Choroid plexus epithelial cell (primary cell): Measurements from ENCODE around the gene MAB21L4.
"Not testable (repeated sequence)": the region's sequence is repeated elsewhere in the genome, so short reads cannot be mapped to it uniquely, and the experiment has no call there.

Source experiments
- DNase-seq: peaks from one replicate; pipeline ENCODE4 v3.0.0-alpha.2; 2010; ENCODE audit warnings: low read depth
- H3K4me3 ChIP-seq: 2 replicates; pipeline ENCODE4 v1.5.1; 2011; ENCODE audit warnings: low read depth, mild to moderate bottlenecking, control low read depth, low read length, moderate library complexity
- TF ChIP-seq, protein P1 (sequence below): conservative IDR thresholded peaks from 2 replicates; pipeline ENCODE4 v1.5.1; 2011; ENCODE audit warnings: low read depth, mild to moderate bottlenecking, control low read depth, inconsistent platforms, low read length, moderate library complexity

Gene MAB21L4

DNA sequence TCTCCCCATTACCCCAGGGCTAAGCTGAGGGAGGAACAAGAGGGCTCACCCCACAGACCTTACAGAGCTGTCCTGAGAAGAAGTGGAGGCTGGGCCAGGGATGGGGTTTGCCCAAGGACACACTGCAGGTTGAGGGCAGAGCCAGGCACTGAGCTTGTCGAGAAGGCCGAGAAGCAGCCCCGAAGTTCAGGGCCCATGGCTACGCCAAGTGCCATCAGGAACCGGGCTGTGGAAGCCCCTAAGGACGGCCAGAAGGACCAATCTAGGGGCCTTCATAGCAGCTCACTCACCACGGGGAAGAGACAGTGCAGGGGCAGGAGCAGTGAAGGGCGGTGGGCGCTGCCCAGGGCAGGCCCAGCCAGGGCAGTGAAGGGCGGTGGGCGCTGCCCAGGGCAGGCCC is 45.9 kb downstream of the MAB21L4 start:
- TF ChIP-seq, protein P1, sequence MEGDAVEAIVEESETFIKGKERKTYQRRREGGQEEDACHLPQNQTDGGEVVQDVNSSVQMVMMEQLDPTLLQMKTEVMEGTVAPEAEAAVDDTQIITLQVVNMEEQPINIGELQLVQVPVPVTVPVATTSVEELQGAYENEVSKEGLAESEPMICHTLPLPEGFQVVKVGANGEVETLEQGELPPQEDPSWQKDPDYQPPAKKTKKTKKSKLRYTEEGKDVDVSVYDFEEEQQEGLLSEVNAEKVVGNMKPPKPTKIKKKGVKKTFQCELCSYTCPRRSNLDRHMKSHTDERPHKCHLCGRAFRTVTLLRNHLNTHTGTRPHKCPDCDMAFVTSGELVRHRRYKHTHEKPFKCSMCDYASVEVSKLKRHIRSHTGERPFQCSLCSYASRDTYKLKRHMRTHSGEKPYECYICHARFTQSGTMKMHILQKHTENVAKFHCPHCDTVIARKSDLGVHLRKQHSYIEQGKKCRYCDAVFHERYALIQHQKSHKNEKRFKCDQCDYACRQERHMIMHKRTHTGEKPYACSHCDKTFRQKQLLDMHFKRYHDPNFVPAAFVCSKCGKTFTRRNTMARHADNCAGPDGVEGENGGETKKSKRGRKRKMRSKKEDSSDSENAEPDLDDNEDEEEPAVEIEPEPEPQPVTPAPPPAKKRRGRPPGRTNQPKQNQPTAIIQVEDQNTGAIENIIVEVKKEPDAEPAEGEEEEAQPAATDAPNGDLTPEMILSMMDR, result no peak
- H3K4me3 ChIP-seq, result no peak overlapping the region
- no peak for DNase-seq

DNA sequence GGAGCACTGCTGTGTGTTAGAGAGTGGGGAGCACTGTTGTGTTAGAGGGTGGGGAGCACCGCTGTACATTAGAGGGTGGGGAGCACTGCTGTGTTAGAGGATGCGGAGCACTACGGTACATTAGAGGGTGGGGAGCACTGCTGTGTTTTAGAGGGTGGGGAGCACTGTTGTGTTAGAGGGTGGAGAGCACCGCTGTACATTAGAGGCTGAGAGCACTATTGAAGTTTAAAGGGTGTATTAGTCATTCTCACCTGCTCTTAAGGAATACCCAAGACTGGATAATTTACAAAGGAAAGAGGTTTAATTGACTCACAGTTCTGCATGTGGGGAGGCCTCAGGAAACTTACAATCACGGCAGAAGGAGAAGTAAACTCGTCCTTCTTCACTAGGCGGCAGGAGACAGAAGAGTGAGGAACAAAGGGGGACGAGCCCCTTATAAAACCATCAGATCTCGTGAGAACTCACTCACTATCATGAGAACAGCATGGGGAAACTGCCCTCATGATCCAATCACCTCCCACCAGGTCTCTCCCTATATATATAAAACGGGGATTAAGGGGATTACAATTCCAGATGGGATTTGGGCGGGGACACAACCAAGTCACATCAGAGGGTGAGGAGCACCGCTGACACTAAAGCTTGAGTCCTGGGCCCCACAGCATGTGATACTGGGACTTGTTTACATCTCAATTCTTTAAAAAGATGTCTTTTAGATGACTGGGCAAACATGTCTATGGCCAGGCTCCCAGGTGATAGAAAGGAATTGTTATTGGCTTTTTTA is 46.9 kb downstream of the MAB21L4 start:
- no peak overlapping the region for H3K4me3 ChIP-seq
- TF ChIP-seq, protein P1, result no peak
- no peak for DNase-seq

DNA sequence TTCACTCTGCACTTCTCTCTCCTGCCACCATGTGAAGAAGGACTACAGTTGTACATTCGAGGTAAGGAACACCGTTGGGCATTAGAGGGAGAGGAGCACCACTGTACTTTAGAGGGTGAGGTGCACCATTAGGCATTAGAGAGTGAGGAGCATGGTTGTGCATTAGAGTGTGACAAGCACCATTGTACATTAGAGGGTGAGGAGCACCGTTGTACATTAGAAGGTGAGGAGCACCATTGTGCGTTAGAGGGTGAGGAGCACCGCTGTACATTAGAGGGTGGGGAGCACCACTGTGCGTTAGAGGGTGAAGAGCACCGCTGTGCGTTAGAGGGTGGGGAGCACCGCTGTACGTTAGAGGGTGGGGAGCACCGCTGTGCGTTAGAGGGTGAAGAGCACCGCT is 48.1 kb downstream of the MAB21L4 start:
- TF ChIP-seq, protein P1, result no peak
- DNase-seq, result no peak
- H3K4me3 ChIP-seq, result no peak overlapping the region

DNA sequence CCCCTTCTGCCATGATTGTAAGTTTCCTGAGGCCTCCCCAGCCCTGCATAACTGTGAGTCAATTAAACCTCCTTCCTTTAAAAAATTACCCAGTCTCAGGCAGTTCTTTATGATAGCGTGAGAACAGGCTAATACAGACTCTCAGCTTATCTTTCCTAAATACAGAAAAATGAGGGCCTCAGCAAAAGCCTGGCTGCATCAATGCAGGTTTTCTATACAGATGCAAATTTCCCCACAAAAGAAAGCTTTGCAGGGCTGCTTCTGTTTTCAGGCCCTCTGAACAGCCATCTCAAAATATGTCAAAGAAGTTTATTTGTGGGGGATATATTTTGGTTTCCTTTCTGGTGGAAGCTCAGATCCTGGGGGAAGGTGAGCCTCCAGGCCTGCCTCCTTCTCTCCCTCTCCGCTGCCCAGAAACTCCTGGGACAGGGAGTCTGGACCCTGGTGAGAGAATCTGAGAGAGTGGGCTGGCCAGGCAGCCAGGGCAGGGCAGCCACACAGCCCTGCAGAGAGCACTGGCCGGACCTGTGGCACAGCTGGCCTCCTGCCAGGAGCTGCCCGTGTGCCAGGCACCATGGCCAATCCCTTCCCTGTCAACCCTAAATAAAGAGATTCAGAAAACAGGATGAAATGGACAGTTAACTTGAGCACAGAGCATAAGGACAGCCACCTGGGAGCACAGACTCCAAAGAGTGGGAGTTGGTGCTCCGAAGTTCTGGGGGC is 48.9 kb downstream of the MAB21L4 start:
- TF ChIP-seq, protein P1, result no peak
- H3K4me3 ChIP-seq, result no peak overlapping the region
- DNase-seq, result no peak

DNA sequence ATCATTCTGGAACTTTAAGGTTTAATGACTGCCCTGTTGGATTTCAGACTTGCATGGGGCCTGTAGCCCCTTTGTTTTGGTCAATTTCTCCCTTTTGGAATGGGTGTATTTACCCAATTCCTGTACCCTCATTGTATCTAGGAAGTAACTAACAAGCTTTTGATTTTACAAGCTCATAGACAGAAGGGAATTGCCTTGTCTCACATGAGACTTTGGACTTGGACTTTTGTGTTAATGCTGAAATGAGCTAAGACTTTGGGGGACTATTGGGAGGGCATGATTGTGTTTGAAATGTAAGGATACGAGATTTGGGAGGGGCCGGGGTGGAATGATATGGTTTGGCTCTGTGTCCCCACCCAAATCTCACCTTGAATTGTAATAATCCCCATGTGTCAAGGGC is 49.6 kb downstream of the MAB21L4 start:
- not testable (repeated sequence) for DNase-seq, H3K4me3 ChIP-seq

DNA sequence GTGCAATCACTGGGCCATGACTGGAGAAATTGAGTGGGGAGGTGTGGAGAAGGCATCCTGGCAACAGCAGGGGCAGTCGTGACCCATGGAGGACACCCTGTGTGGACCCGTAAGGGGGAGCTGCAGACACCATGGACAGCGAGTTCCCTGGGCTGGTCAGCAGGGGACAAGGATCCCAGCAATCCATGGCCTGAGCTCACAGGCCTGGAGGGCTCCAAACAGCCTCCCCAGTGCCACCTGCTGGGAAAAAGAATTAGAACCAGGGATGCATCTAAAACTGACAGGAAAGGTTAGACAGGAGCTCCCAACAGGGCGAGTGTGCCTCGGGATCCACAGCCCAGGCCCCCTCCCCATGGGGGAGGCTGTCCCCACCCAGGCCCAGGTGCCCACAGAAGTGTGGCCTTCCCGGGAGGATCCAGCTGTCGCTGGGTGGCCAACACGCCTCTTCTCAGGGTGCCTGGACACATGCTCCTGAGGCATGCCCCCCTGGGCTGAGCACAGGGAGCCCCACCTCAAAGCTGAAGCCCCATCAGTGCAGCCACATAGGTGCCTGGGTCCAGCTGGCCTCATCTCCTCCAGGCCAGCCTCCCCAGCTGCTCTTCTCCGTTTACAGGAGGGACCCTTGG is 55.4 kb downstream of the MAB21L4 start:
- DNase-seq, result peak; percentile 76
- TF ChIP-seq, protein P1, result peak; percentile 78
- no peak overlapping the region for H3K4me3 ChIP-seq
